ENCODE measurements around the gene MAZ.

DNA sequence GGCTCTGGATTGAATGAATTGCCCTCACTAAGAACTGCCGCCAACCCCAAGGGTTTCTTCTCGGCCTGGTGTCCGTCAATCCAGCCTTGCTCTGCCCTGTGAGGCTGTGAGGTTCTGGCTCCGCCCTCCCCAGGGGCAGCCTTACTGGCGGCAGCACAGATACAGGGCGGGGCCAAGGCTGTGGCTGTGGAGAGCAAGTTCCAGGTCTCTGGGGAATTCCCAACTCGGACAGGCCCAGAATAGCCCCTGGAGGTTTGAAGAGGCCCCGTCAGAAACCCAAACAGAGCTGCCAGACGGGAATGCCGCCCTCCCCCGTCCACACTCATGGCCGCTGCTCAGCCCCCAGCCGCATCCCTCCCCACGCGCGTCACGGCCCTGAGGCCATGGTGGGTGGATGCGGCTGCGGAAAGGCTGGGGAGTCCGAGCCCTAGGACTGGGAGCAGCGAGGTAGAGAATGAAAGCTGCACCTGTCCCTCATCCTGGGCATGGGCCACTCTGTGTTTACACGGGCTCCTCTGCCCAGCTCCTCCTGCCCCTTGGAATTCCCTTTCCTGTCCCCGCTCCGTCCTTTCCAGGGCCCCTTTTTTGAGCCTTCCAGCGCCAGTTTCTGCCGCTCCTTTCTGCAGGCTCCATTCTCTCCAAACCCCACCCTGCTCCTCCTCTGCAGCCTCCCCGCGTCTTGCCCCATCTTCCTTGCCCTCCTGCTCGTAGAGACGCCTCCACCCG lies 5.0 kb downstream of the MAZ start:
- TF ChIP-seq, protein P1, sequence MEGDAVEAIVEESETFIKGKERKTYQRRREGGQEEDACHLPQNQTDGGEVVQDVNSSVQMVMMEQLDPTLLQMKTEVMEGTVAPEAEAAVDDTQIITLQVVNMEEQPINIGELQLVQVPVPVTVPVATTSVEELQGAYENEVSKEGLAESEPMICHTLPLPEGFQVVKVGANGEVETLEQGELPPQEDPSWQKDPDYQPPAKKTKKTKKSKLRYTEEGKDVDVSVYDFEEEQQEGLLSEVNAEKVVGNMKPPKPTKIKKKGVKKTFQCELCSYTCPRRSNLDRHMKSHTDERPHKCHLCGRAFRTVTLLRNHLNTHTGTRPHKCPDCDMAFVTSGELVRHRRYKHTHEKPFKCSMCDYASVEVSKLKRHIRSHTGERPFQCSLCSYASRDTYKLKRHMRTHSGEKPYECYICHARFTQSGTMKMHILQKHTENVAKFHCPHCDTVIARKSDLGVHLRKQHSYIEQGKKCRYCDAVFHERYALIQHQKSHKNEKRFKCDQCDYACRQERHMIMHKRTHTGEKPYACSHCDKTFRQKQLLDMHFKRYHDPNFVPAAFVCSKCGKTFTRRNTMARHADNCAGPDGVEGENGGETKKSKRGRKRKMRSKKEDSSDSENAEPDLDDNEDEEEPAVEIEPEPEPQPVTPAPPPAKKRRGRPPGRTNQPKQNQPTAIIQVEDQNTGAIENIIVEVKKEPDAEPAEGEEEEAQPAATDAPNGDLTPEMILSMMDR (IDR thresholded peaks at IDR 0.05; ENCODE audit: insufficient read depth, low read length): no peak
- TF ChIP-seq GABPA (IDR thresholded peaks at IDR 0.05; ENCODE audit: low read depth): no peak
- peak; percentile 91 for TF ChIP-seq POLR2AphosphoS5 (IDR thresholded peaks at IDR 0.05; ENCODE audit: low read depth)
- TF ChIP-seq SPI1 (IDR thresholded peaks at IDR 0.05; ENCODE audit: borderline replicate concordance, low read depth): no peak
- TF ChIP-seq REST (IDR thresholded peaks at IDR 0.05; ENCODE audit: insufficient replicate concordance, low read depth): no peak

Measured in HL-60 (cell line).